ENCODE measurements around the gene CDH15.
"Not testable (repeated sequence)": the region's sequence is repeated elsewhere in the genome, so short reads cannot be mapped to it uniquely, and the experiment has no call there.

Gene CDH15

DNA sequence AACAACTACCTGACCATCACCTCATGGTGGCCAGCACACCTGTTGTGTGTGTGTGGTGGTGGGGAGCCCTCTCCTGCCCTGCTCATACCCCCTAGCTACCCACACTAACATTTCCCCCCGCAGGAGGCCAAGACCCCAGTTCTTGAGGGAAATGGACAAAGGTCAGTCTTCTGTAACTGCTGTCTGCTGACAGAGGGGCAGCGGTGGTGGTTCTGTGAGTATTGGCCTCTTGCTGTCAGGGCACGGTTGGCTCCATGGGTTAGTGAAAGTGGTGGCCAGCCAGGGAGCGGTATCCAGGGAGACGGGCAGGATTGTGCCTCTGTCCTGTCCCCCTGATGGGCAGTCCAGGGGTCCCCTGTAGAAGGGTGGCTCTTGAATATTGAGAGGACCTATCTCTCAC, 72.1 kb downstream of the CDH15 start:
- no peak for DNase-seq

DNA sequence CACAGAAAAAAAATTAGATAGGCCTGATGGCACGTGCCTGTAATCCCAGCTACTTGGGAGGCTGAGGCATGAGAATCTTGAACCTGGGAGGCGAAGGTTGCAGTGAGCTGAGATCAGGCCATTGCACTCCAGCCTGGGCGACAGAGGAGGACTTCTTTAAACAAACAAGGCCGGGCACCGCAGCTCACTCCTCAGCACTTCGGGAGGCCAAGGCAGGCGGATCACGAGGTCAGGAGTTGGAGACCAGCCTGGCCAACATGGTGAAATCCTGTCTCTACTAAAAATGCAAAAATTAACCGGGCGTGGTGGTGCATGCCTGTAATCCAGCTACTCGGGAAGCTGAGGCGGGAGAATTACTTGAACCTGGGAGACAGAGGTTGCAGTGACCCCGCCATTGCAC, 72.7 kb downstream of the CDH15 start:
- DNase-seq: not testable (repeated sequence)

GRCh38 chr16:89244754-89245153, 73.2 kb downstream of the CDH15 start:
- no peak for DNase-seq

All from HCEC 1CT (cell line).